HepG2 (cell line): Measurements from ENCODE around the gene NMRAL1. TPM values are rescaled to one million over a fixed set of nuclear protein-coding genes. Genes with fewer than 3 reads are reported as not detected.

Experiments used
- AGO1 ChIP-seq: fragments of 200-400 bp; formaldehyde crosslinking; IDR thresholded peaks from 2 replicates; pipeline ENCODE4 v1.6.1; 2017; ENCODE audit warnings: mild to moderate bottlenecking, low read depth, low read length, moderate library complexity; ENCODE audit not compliant: poor library complexity, severe bottlenecking
- ATF7 ChIP-seq, 2 experiments: fragments of 450-650 bp in 1 of 2; sonication (generic) in 1 of 2; formaldehyde crosslinking in 1 of 2; IDR thresholded peaks; 2 replicates each; pipeline versions ENCODE4 v1.4.0 to v1.6.1; 2016 to 2020; ENCODE audit warnings: antibody characterized with exemption in 1 of 2, mild to moderate bottlenecking in 1 of 2, missing genetic modification reagents in 1 of 2
- FOXM1 ChIP-seq: sonication (generic); formaldehyde crosslinking; IDR thresholded peaks from 2 replicates; pipeline ENCODE4 v1.5.0; 2020; ENCODE audit warnings: missing genetic modification reagents
- GFI1 ChIP-seq: sonication (generic); formaldehyde crosslinking; IDR thresholded peaks from 2 replicates; pipeline ENCODE4 v1.5.0; 2020; ENCODE audit warnings: missing genetic modification reagents, mild to moderate bottlenecking, borderline replicate concordance
- KLF9 ChIP-seq: IDR thresholded peaks from 2 replicates; pipeline ENCODE4 v1.6.1; 2016; ENCODE audit warnings: low read depth
- ZBTB46 ChIP-seq: sonication (generic); formaldehyde crosslinking; IDR thresholded peaks from 2 replicates; pipeline ENCODE4 v1.4.0; 2020; ENCODE audit warnings: mild to moderate bottlenecking, missing genetic modification reagents, borderline replicate concordance
- ZNF138 ChIP-seq: sonication (generic); formaldehyde crosslinking; IDR thresholded peaks from 2 replicates; pipeline ENCODE4 v1.5.0; 2020; ENCODE audit warnings: mild to moderate bottlenecking, low read depth, missing genetic modification reagents
- ZNF891 ChIP-seq: sonication (generic); formaldehyde crosslinking; IDR thresholded peaks from 2 replicates; pipeline ENCODE4 v1.5.0; 2020; ENCODE audit warnings: mild to moderate bottlenecking, missing genetic modification reagents
- polyA plus RNA-seq, 8 experiments: library from polyadenylated mRNA; depleted of rRNA in 3 of 8; stranded (reverse) in 7 of 8; unstranded in 1 of 8; fragments of >200 nt; fragmentation: Illumina TruSeq in 4 of 8; extraction: Trizol in 4 of 8; gene quantifications; 2 replicates each; pipeline versions ENCODE4 v1.2.1 to v1.2.3, GENCODE V29; 2011 to 2016; ENCODE audit warnings: low read depth in 4 of 8, missing spikeins in 1 of 8, mixed read lengths in 1 of 8; ENCODE audit not compliant: insufficient read depth in 1 of 8
- total RNA-seq, 5 experiments: library from RNA; depleted of rRNA; stranded (reverse); fragments of >200 nt; fragmentation: Illumina TruSeq; extraction: Trizol; gene quantifications; 2 replicates each; pipeline ENCODE4 v1.2.3, GENCODE V29; 2016; ENCODE audit warnings: low read depth in 1 of 5
- TF ChIP-seq, protein P1 (sequence below): sonication (generic); formaldehyde crosslinking; IDR thresholded peaks from 2 replicates; pipeline ENCODE4 v1.4.0; 2020; ENCODE audit warnings: mild to moderate bottlenecking, missing genetic modification reagents, borderline replicate concordance
- TF ChIP-seq, protein P2 (sequence below), 2 experiments: sonication (generic) in 1 of 2; formaldehyde crosslinking in 1 of 2; IDR thresholded peaks; 2 replicates each; pipeline versions ENCODE4 v1.4.0 to v1.6.1; 2016 to 2020; ENCODE audit warnings: borderline replicate concordance in 1 of 2, low read depth in 1 of 2, mild to moderate bottlenecking in 1 of 2, missing genetic modification reagents in 1 of 2
- TF ChIP-seq, protein P3 (sequence below): conservative IDR thresholded peaks from 2 replicates; pipeline ENCODE4 v1.6.1; 2018; ENCODE audit warnings: missing genetic modification reagents

NMRAL1 gene
- total and polyA plus RNA-seq, 2 of the 13 experiments (the other 11 are each of a cell fraction or from before 2014, with no cell fraction given) = 30.8 to 33.1 TPM

- TF ChIP-seq, protein P1, sequence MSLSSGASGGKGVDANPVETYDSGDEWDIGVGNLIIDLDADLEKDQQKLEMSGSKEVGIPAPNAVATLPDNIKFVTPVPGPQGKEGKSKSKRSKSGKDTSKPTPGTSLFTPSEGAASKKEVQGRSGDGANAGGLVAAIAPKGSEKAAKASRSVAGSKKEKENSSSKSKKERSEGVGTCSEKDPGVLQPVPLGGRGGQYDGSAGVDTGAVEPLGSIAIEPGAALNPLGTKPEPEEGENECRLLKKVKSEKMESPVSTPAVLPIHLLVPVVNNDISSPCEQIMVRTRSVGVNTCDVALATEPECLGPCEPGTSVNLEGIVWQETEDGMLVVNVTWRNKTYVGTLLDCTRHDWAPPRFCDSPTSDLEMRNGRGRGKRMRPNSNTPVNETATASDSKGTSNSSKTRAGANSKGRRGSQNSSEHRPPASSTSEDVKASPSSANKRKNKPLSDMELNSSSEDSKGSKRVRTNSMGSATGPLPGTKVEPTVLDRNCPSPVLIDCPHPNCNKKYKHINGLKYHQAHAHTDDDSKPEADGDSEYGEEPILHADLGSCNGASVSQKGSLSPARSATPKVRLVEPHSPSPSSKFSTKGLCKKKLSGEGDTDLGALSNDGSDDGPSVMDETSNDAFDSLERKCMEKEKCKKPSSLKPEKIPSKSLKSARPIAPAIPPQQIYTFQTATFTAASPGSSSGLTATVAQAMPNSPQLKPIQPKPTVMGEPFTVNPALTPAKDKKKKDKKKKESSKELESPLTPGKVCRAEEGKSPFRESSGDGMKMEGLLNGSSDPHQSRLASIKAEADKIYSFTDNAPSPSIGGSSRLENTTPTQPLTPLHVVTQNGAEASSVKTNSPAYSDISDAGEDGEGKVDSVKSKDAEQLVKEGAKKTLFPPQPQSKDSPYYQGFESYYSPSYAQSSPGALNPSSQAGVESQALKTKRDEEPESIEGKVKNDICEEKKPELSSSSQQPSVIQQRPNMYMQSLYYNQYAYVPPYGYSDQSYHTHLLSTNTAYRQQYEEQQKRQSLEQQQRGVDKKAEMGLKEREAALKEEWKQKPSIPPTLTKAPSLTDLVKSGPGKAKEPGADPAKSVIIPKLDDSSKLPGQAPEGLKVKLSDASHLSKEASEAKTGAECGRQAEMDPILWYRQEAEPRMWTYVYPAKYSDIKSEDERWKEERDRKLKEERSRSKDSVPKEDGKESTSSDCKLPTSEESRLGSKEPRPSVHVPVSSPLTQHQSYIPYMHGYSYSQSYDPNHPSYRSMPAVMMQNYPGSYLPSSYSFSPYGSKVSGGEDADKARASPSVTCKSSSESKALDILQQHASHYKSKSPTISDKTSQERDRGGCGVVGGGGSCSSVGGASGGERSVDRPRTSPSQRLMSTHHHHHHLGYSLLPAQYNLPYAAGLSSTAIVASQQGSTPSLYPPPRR = peak; percentile 55; the same call in 1 of the 2 replicates
- no peak for TF ChIP-seq ATF7 (IDR thresholded peaks at IDR 0.05)
- no peak for TF ChIP-seq ATF7 (CRISPR knock-in tag; IDR thresholded peaks at IDR 0.05)
- TF ChIP-seq, protein P2, sequence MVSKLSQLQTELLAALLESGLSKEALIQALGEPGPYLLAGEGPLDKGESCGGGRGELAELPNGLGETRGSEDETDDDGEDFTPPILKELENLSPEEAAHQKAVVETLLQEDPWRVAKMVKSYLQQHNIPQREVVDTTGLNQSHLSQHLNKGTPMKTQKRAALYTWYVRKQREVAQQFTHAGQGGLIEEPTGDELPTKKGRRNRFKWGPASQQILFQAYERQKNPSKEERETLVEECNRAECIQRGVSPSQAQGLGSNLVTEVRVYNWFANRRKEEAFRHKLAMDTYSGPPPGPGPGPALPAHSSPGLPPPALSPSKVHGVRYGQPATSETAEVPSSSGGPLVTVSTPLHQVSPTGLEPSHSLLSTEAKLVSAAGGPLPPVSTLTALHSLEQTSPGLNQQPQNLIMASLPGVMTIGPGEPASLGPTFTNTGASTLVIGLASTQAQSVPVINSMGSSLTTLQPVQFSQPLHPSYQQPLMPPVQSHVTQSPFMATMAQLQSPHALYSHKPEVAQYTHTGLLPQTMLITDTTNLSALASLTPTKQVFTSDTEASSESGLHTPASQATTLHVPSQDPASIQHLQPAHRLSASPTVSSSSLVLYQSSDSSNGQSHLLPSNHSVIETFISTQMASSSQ (IDR thresholded peaks at IDR 0.05; ENCODE audit: low read depth) = no peak
- TF ChIP-seq, protein P2 (CRISPR knock-in tag; IDR thresholded peaks at IDR 0.05; ENCODE audit: borderline replicate concordance) = no peak; the same call in 1 of the 2 replicates
- peak; percentile 90; the same call in 1 of the 2 replicates for TF ChIP-seq ZBTB46 (CRISPR knock-in tag)
- TF ChIP-seq, protein P3, sequence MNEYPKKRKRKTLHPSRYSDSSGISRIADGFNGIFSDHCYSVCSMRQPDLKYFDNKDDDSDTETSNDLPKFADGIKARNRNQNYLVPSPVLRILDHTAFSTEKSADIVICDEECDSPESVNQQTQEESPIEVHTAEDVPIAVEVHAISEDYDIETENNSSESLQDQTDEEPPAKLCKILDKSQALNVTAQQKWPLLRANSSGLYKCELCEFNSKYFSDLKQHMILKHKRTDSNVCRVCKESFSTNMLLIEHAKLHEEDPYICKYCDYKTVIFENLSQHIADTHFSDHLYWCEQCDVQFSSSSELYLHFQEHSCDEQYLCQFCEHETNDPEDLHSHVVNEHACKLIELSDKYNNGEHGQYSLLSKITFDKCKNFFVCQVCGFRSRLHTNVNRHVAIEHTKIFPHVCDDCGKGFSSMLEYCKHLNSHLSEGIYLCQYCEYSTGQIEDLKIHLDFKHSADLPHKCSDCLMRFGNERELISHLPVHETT (CRISPR knock-in tag) = no peak
- no peak for TF ChIP-seq AGO1
- peak; percentile 86 for TF ChIP-seq ZNF138 (CRISPR knock-in tag)
- no peak for TF ChIP-seq FOXM1 (CRISPR knock-in tag)
- TF ChIP-seq KLF9 (CRISPR knock-in tag) = no peak
- peak; percentile 80 for TF ChIP-seq GFI1 (CRISPR knock-in tag)
- peak; percentile 82; the same call in 1 of the 2 replicates for TF ChIP-seq ZNF891 (CRISPR knock-in tag)
Measured at GRCh38 chr16:4426021-4426684, 48.3 kb downstream of the NMRAL1 start (continued).
